Tibial nerve (tissue), 4 donors: Measurements from ENCODE around the gene NT5C2. TPM values are rescaled to one million over a fixed set of nuclear protein-coding genes. Genes with fewer than 3 reads are reported as not detected.

Experiments used
- DNase-seq, 2 donors: peaks; one replicate each; pipeline ENCODE4 v3.0.0-alpha.2; 2019; ENCODE audit warnings: low spot score in 2 of 2
- H3K27ac ChIP-seq, 4 donors: fragments of 200-600 bp; sonication (generic) in 3 of 4; one replicate each; pipeline ENCODE4 v1.5.1; 2017 to 2019; ENCODE audit warnings: mild to moderate bottlenecking in 1 of 4
- H3K27me3 ChIP-seq, 2 donors: fragments of 200-600 bp; sonication (generic) in 1 of 2; one replicate each; pipeline versions ENCODE4 v1.5.1 to v1.6.0; 2017 to 2019
- H3K36me3 ChIP-seq, 3 donors: fragments of 200-600 bp; sonication (generic); one replicate each; pipeline ENCODE4 v1.5.1; 2018 to 2019
- H3K4me1 ChIP-seq, 4 donors: fragments of 200-600 bp; sonication (generic) in 3 of 4; one replicate each; pipeline ENCODE4 v1.5.1; 2017 to 2019
- H3K4me3 ChIP-seq, 4 donors: fragments of 200-600 bp; sonication (generic) in 3 of 4; one replicate each; pipeline ENCODE4 v1.5.1; 2017 to 2019; ENCODE audit warnings: mild to moderate bottlenecking in 1 of 4, moderate library complexity in 1 of 4
- H3K9me3 ChIP-seq, 4 donors: fragments of 200-600 bp; sonication (generic) in 3 of 4; one replicate each; pipeline ENCODE4 v1.5.1; 2017 to 2019
- CTCF ChIP-seq, 5 experiments: fragments of 200-600 bp in 3 of 5; fragments of 450-650 bp in 2 of 5; sonication (generic) in 3 of 5; IDR thresholded peaks; one replicate each; pipeline ENCODE4 v1.5.1; 2016 to 2019; ENCODE audit warnings: antibody characterized with exemption in 5 of 5, mild to moderate bottlenecking in 3 of 5, moderate library complexity in 2 of 5
- EP300 ChIP-seq, 2 donors: sonication (generic); formaldehyde crosslinking; IDR thresholded peaks; one replicate each; pipeline ENCODE4 v1.6.1; 2017; ENCODE audit warnings: antibody characterized with exemption in 2 of 2, mild to moderate bottlenecking in 1 of 2
- POLR2A ChIP-seq, 2 donors: fragments of 450-650 bp; IDR thresholded peaks; one replicate each; pipeline ENCODE4 v1.6.1; 2017; ENCODE audit warnings: antibody characterized with exemption in 2 of 2, mild to moderate bottlenecking in 2 of 2, moderate library complexity in 2 of 2
- WGBS, 2 donors: methylation state at CpG; one replicate each; pipeline ENCODE4 v1.1.5; 2018; 5-methylcytosine and 5-hydroxymethylcytosine counted together
- total RNA-seq, 4 donors: library from RNA; depleted of rRNA; stranded (reverse); fragments of >200 nt; gene quantifications; one replicate each; pipeline ENCODE4 v1.1.0, GENCODE V29; 2016

The NT5C2 gene
- total RNA-seq, 4 donors from 2014 or later, result 52.2 to 82.8 (median 72.4) TPM

GRCh38 chr10:103197903-103198302 is 4.8 kb upstream of the NT5C2 start:
- 63 to 70% methylated on average over 2 of the region's 2 CpGs for WGBS, 2 donors
- Histone ChIP-seq H3K4me1 (peaks cover 0 to 20% (median 3%) of the 10 kb centered on the region in 4 donors), H3K4me3 (no peak overlapping the region), H3K27ac (peak overlapping the region in 2 of 4 donors; percentile 40 to 45), H3K27me3 (no peaks in the 10 kb centered on the region), H3K36me3 (no peaks in the 10 kb centered on the region), H3K9me3 (no peaks in the 10 kb centered on the region)
- TF ChIP-seq EP300 (IDR thresholded peaks at IDR 0.05), result no peak
- no peak for TF ChIP-seq POLR2A (IDR thresholded peaks at IDR 0.05)
- no peak for TF ChIP-seq CTCF (IDR thresholded peaks at IDR 0.05)
- no peak for DNase-seq

GRCh38 chr10:103197174-103197573 is 4.1 kb upstream of the NT5C2 start:
- Histone ChIP-seq H3K4me1 (peaks cover 0 to 20% (median 3%) of the 10 kb centered on the region in 4 donors), H3K9me3 (no peaks in the 10 kb centered on the region), H3K36me3 (no peaks in the 10 kb centered on the region), H3K4me3 (no peak overlapping the region), H3K27me3 (no peaks in the 10 kb centered on the region), H3K27ac (peak overlapping the region in 2 of 4 donors; percentile 40 to 45)
- 76 to 77% methylated on average over 3 of the region's 3 CpGs for WGBS, 2 donors
- peak in 1 of 2 donors; percentile 43 for DNase-seq
- TF ChIP-seq EP300 (IDR thresholded peaks at IDR 0.05) (peak in 1 of 2 donors; percentile 81), POLR2A (IDR thresholded peaks at IDR 0.05) (no peak), CTCF (IDR thresholded peaks at IDR 0.05) (no peak)

- TF ChIP-seq CTCF (IDR thresholded peaks at IDR 0.05) (no peak), EP300 (IDR thresholded peaks at IDR 0.05) (no peak)
- Histone ChIP-seq H3K4me3 (no peak overlapping the region), H3K36me3 (no peaks in the 10 kb centered on the region), H3K9me3 (no peaks in the 10 kb centered on the region), H3K27me3 (no peaks in the 10 kb centered on the region), H3K4me1 (peaks cover 0 to 25% (median 6%) of the 10 kb centered on the region in 4 donors), H3K27ac (peak overlapping the region in 1 of 4 donors; percentile 45)
- 88 to 89% methylated on average over 2 of the region's 2 CpGs for WGBS, 2 donors
- DNase-seq, result no peak
These were observed 3.4 kb upstream of the NT5C2 start for GRCh38 chr10:103196516-103196915.

GRCh38 chr10:103193820-103194529 is 903 bp upstream of the NT5C2 start:
- H3K4me3 ChIP-seq, result peak overlapping the region in 2 of 4 donors; percentile 91 to 99
- no peaks in the 10 kb centered on the region for H3K9me3 ChIP-seq
- no peaks in the 10 kb centered on the region for H3K36me3 ChIP-seq
- TF ChIP-seq CTCF (IDR thresholded peaks at IDR 0.05) (no peak), POLR2A (IDR thresholded peaks at IDR 0.05) (no peak), EP300 (IDR thresholded peaks at IDR 0.05) (no peak)
- DNase-seq, result no peak
- 55 to 64% methylated on average over 14 of the region's 14 CpGs for WGBS, 2 donors
- H3K27ac ChIP-seq, result peak overlapping the region in 3 of 4 donors; percentile 23 to 96 (median 95)
- H3K4me1 ChIP-seq, result peaks cover 0 to 49% (median 18%) of the 10 kb centered on the region in 4 donors
- H3K27me3 ChIP-seq, result no peaks in the 10 kb centered on the region

- Histone ChIP-seq H3K4me3 (peak overlapping the region; percentile 87 to 99 (median 94)), H3K27me3 (no peaks in the 10 kb centered on the region), H3K36me3 (no peaks in the 10 kb centered on the region), H3K27ac (peak overlapping the region; percentile 91 to 99 (median 96)), H3K9me3 (no peaks in the 10 kb centered on the region), H3K4me1 (peaks cover 0 to 62% (median 23%) of the 10 kb centered on the region in 4 donors)
- 1% methylated on average over 15 to 38 of the region's 62 CpGs for WGBS, 2 donors
- TF ChIP-seq POLR2A (IDR thresholded peaks at IDR 0.05) (no peak), CTCF (IDR thresholded peaks at IDR 0.05) (no peak), EP300 (IDR thresholded peaks at IDR 0.05) (peak in 1 of 2 donors; percentile 83)
- DNase-seq, result peak; percentile 52 to 70
These were observed 493 bp downstream of the NT5C2 start for GRCh38 chr10:103192451-103193106.
